Measurements from ENCODE around the gene MRPS18A.

MRPS18A gene

DNA sequence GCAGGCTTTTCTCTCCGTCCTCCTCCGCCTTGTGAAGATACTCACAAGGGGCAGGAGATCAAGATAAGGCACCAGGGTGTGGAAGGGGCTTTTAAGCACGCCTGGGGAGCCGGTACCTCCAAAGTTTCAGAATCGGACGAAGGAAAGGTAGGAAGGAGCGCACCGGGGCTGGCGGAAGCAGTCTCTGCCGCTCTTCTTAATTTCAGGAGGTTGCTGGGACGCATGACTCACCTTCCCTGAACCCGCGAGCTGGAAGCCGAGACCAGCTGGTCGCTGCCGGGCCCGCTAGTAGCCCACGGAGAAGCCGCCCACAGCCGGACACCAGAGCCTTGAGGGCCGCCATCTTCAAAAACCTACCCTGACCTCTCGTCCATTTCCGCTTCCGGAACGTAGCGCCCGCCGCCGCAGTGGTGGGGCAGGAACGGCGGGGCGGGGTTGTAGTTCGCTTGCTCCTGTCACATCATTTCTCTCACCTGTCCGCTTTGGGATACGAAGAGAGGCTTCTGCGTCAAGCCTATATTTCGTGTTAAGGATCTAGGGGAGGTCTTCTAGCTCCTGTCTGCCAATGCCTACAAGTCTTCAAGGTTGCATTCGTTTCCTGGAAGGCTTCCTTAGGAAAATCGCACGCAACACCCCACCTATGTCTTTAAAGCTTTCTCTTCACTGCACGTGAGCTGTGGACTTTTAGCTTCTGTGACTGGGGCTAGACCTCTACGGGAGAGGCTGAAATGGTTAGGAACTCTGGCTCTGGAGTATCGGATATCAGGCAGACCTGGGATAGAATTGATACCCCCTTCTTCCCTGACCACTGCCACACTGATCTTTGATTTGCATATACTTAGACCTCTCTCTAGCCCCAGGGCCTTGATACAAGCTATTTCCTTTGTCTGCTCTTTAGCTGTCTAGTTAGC is at the start of gene MRPS18A:
Gene MRPS18A (minus strand): TSS at position 355 of the 911 bp plus-strand sequence. CDS start 12 bp downstream, at position 343.
- DNase-seq (ENCODE audit: low read depth in 1 of 2, low spot score in 1 of 2): peak; percentile 58 to 70

DNA sequence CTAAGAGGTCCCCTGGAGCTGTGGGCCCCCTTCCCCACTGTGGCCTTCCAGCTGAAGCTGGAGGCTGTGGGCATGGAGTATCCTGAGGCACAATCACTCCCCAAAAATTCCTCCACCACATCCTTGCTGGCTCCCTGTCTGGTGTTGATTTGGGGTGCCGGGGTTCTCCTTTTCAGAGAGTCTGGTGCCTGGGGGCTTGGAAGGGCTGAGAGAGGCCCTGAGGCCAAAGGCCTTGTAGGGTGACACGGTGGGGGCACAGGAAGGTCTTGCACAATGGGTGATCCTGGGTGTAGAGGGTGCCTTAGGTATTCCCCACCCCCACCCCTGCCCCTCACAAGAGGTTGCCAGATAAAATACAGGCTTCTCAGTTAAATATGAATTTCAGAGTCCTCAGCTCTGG is 49.3 kb upstream of the MRPS18A start:
- no peak for DNase-seq (ENCODE audit: low read depth in 1 of 2, low spot score in 1 of 2)

DNA sequence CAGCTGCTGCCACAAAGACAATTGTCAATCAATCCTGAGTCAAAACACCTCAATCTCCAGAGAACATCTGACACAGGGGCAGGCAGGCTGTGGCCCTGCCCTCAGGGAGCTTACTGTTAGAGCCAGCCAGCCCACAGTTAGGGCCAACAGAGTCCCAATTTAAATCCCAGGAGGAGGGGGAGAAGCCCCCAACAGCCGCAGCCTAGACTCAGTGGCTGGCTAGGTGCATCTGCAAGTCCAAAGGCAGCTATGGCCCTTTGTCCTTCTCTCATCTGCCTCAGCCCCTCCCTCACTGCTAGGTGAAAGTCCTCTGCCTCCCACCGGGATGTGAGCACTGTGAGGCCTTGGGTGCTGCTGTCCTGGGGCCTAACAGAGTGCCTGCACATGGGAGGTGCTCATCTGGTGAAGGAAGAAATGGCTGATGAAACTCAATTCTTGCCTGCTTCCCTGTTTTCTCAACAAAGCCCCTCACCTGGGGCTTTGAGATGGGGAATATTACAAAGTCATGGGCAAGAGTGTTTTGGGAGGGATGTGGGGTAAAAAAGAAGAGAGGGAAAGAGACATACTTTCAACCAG is 48.7 kb upstream of the MRPS18A start:
- DNase-seq (ENCODE audit: low read depth in 1 of 2, low spot score in 1 of 2): no peak

DNA sequence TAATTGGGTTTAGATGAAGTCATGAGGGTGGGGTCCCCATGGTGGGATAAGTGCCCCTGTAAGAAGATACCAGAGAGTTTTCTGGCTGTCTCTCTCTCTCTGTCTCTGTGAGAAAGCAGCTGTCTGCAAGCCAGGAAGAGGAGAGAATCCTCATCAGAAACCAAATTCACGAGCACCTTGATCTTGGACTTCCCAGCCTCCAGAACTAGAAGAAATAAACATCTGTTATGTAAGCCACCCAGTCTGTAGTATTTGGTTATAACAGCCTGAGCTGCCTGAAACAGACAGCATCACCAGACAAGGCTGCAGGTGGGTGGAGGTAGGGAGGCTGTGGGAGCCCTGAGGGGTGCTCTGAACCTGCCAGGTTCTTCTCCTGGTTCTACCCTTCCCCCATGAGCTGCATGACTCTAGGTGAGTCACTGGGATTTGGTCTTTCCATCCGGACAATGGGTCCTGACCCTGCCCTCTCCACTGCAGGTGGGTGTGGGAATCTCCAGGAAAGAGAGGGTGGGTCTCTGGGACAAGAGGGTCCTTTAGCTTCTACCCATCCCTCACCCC is 48.1 kb upstream of the MRPS18A start:
- DNase-seq (ENCODE audit: low read depth in 1 of 2, low spot score in 1 of 2): no peak

DNA sequence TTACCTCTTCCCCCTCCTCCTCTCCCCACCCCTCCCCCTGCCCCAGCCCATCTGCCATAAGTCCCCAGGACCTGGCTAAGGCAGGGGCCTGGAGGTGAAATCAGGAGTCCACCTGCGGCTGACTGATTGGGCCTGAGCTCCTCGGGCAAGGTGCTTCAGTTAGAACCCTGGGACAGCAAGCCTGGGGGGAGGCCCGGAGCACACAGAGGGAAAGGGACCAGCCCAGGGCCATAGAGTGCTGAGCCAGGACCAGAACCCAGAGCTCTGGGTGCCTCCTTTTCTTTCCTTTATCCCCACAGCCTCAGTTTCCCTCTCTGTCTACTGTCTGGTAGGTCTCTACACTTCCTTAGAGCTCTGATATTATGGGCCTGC is 46.7 kb upstream of the MRPS18A start:
- DNase-seq (ENCODE audit: low read depth in 1 of 2, low spot score in 1 of 2): no peak

DNA sequence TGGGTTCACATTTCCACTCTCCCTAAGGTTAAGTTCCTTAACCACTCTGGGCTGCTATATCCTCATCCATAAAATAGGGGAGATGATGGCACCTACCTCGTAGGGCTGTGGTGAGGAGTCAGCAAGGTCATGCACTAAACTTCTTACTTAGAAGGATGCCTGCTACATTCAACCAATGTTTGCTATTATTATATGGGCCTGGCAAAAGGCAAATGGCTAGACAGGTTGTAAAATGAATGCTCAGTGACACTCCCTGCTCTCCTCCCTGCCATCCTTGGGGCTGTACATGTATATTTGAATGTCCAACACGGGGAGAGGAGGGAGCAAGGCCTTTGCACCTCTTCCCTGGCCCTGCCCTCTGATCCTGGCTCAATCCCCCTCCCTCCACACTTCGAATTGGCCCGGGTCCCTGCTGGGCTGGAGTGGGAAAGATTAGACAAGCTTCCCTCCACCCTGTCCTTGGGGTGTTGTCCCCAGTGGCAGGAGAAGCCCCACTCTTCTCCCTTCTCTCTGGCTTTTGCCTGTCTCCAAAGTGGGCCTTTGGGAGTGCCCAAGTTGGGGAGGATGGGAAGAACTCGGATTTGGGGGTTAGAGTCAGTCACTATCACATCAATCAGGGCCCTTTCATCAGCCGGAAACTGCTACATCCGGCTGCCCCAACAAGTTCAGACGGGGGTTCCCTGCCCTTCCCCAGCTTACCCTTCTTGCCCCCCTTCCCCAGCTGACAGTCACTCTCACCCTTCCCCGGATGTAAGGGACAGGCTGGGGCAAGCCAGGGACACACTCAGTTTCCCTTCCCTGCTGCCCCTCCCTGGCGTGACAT is 46.1 kb upstream of the MRPS18A start:
- peak; percentile 10 to 24 for DNase-seq (ENCODE audit: low read depth in 1 of 2, low spot score in 1 of 2)

DNA sequence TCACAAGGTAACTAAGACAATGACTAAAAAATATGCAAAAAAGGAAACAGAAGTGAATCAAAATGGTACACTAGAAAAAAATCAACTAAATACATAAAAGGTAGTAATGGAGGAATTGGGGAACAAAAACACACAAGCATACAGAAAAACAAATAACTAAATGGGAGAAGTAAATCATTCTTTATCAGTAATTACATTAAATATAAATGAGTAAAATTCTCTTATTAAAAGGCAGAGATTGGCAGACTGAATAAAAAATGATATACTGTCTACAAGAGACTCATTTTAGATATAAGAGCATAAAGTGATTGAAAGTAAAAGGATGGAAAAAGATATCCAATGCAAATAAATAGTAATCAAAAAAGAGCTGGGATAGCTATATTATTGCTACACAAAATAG is 43.0 kb upstream of the MRPS18A start:
- DNase-seq (ENCODE audit: low read depth in 1 of 2, low spot score in 1 of 2): no peak

DNA sequence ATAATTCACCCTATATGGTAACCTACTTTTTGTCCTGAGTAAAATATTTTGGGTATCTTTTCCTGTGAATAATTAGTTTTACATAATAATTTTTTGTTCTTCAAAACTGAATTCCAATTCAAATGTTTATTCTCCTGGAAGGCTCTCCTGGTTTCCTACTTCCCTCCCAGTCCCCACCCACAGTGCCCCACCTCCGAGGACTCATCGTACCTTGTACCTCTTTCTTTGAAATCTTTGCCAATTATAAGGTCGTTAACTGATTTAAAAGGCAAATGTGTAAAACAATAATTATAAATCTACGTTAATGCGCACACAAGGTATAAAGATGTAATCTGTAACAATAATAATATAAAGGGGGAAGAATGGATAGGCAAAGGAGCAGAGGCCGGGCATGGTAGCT is 41.9 kb upstream of the MRPS18A start:
- DNase-seq (ENCODE audit: low read depth in 1 of 2, low spot score in 1 of 2): no peak

DNA sequence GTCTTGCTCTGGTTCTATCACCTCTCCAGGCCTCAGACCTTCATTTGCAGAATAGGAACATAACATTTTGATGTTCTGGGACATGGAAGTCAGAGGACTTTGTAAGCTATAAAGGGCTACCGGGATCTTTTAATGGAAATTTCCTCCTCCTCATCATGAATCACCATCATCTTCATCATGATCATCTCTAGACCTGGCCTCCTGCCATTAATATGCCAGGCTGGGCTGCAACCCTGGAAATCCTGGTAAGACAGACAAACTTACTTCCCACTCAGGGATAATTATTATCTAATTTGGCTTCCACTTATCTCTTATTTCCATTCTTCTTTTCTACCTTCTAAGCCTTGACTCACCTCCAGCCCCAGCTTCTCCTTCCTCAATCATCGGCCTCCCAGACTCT is 41.0 kb upstream of the MRPS18A start:
- DNase-seq (ENCODE audit: low read depth in 1 of 2, low spot score in 1 of 2): no peak

DNA sequence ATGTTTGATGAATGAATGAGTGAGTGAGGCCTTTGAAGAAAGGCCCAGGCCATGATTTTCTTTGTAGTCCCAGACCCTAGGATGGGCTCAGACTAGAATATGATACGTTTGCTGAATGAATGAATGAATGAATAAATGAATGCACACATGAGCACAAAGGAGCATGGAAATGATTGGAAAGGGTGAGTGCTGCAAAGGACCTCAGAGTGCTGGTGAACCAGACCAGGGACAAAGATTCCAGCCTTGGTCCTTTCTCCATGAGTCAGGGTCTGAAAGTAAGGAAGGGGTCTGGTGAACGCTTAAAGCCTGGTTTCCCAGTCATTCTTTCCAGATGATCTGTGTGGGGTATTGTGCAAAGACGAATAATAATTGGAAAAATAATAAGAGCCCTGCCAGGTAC is 40.0 kb upstream of the MRPS18A start:
- DNase-seq (ENCODE audit: low read depth in 1 of 2, low spot score in 1 of 2): no peak

DNA sequence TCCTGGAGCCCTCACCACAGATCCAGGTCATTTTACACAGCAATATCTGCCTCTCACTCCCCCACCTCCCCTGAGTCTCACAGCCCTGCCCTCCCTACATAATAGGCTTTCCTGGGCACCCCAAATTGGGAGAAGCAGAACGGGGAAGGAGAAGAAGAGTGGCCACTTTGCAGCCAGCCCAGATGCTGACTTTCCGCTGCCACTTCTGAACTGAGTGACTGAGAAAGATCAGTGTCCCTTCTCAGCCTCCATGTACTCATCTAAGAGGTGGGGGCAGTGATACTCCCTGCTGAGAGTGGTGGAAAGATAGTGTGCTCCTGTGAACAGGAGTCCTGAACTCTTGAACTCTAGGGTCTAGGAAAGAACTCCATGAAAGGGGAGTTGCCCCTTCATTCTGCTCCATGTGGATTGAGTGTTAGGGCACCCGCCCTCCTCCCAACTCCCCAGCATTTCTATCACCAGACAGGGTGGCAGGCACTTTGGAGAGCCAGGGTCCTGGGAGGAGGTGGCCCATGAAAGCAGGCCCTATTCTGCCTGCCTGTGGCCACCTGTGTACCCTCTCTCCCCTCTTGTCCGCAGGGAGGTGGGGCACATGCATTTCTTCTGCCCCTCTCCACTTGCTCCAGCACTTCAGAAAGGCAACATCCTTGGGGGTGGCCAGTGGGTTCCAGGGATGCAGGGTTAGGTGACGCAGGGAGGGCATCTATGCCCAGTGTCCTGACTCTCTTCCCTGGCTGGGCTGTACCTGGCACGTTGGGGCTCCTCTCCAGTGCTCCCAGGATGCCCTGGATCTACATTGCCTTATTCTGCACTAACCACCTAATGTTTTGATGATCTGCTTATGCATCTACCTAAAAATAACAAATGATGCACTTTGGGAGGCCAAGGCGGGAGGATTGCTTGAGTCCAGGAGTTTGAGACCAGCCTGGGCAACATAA is 38.3 kb upstream of the MRPS18A start:
- no peak for DNase-seq (ENCODE audit: low read depth in 1 of 2, low spot score in 1 of 2)

DNA sequence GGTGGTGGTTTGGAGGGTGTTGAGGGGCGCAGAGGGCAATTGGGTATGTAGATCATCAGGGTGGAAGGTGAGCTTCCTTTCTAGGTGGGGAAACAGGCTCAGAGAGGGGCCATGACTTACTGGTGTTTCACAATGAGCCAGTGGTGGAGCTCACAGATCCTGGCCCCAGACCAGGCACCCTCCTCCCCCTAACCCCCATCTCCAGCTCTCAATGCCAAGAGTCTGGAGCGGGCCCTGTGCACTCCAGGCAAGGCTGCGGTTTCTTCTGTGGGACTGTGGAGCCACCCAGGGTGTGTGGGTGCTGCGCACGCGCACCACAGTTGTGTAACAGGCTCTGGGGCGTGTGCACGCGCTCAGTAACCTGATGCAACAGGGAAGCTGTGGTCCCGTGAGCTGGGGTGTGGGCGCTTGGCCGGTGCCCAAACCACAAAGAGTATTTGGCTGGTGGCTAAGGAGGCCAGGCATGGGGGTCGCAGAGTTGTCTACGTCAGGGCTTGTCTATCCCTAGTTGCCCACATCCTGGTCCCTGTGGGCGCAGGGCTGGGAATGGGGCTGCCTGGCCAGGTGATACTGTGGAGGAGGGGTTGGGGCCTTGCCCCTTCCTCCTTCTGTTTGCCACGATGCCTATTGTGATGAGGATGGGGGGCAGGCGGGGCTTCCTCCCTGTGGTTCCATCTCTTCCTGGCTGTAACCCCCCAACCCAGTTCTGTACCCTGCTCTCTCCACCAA is 37.5 kb upstream of the MRPS18A start:
- DNase-seq (ENCODE audit: low read depth in 1 of 2, low spot score in 1 of 2): peak; percentile 21 to 58

DNA sequence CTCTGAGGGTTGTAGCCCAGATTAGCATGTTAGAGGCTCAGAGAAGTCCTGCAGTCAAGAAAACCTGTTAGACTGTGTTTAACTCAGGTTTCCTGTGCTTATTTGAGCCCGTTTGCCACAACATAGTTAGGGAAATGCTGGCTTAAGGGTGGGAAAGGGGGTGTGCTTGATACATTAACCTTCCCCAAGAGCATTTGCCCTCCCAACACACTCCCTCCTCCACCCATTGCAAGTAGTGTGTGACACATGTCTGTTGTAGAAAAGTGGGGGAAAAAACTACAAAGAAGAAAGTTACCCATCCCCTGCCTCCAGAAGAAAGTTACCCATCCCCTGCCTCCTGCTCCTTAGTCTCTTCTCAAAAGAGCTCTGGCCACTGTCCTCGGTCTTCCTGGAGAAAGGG is 36.8 kb upstream of the MRPS18A start:
- DNase-seq (ENCODE audit: low read depth in 1 of 2, low spot score in 1 of 2): no peak

DNA sequence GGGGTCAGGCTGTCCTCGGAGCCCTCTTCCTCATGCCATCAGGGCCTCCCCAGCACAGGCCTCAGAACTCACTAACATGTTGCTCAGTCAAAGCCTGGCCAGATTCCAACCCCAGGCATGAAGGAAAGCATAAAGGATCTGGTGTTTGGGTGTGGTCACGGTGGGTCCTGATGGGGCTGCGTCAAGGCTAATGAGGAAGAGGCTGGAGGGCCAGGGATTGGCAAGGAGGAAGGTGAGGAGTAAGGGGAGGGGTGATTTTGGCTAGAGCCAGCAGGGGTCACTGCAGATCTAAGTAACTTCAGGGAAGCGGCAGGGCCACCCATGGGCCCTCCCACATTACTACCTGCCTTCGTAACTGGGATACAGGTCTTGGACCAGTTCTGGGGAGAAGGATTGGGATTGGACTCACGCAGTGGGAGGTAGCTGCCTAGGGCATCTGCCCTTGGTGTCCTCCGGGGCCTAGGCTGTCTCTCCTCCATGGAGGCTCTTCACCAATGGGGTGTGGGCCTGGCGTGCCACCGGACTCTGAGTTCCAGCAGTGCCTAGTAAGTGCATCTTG is 36.2 kb upstream of the MRPS18A start:
- DNase-seq (ENCODE audit: low read depth in 1 of 2, low spot score in 1 of 2): peak; percentile 29 to 45

DNA sequence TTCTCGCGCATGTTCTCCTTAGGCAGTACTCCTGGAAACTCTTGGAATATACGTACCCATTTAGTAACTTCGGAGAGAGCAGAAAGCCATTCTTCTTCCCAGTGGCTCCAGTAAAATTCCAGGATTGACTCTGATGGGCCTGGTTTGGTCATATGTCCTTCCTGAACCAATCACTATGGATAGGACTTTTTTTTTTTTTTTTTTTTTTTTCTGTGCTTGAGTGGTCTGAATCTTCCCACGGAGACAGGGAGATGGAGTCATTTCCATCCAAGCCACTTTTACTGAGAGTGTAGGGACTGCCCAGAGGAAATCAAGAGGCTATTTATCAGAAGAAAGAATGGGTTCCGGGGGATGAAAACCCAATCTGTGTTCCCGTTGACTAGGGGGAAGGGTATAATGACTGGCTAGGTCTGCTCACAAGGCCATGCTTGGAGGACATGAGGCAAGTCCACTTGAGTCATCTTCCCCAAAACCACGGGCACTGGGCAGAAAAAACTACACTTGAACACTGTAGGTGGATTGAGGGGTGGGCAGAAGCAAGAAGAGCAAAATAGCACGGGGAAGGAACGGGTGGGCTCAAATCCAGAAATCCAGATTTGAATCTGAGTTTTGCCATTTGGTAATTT is 35.4 kb upstream of the MRPS18A start:
- no peak for DNase-seq (ENCODE audit: low read depth in 1 of 2, low spot score in 1 of 2)

DNA sequence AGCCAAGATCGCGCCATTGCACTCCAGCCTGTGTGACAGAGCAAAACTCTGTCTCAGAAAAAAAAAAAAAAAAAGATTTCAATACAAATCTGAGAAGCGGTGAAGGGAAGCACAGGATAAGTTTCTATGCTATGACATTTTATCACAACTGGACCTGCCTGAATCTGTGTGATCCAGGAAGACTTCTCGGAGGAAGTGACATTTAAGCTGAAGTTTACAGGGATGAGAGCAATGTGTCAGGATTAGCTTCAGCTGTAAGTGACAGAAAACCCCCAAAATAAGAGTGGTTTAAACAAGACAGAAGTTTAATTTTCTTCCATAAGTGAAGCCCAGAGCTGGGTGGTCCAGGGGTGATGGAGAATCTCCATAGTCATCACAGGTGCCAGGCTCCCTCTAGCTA is 33.4 kb upstream of the MRPS18A start:
- no peak for DNase-seq (ENCODE audit: low read depth in 1 of 2, low spot score in 1 of 2)

DNA sequence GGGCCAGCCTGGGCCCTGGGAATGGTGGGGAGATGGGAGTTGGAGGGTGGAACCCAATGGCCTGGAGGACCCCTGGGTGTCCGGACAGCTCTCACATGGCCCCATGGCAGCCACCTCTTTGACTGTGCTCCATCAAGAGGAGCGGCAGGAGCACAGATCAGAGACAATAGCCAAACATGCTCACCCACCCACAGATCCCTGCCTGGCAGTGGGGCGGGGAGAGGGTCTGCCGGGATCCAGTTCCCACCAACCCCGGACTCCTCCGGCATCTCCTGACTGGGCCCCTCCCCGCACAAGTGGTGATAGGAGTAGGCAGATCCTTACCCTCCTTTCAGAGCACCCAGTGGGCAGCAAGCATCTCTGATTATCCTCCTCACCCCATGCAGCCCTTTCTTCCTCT is 31.9 kb upstream of the MRPS18A start:
- no peak for DNase-seq (ENCODE audit: low read depth in 1 of 2, low spot score in 1 of 2)

DNA sequence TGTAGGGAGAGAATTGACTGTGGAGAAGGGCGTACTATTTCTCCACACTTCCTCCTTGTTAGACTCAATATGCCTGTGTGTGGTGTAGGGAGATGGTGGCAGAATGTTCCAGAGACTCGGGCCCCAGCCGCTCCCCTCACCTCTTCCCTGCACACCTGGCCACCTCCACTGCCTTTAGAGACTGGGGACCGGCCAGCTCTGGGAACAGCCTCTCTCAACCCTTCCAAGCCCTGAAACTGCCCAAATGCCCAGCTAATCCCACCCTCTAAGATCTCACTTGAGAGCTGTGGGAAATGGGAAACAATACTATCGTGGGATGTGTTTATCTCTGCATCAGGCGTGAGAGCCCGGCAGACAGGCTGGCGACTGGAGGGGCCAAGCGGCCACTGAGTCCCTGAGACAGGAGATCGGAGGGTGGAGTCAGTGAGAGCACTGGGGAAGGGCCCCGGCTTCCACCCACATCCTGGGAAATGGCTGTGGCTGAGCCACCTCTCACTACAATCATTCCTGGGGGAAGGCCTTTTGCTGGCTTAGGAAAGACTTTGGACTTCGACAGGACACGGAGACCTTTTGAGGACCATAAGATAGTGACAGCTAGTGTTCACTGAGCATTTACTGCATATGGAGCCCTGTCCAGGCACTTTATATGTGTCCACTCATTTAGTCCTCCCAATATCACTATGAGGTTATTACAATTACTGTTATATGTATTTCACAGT is 31.0 kb upstream of the MRPS18A start:
- DNase-seq (ENCODE audit: low read depth in 1 of 2, low spot score in 1 of 2): no peak

Data from activated T-helper 1 cell treated with anti-CD3 and anti-CD28 coated beads, Interleukin-2, amount 50 U/mL, for 16 hours (primary cell).